Effector memory CD4-positive, alpha-beta T cell (primary cell): ENCODE results near the gene NTMT2.

ENCODE experiments used
- DNase-seq, 3 donors: peaks; one replicate each; pipeline ENCODE4 v3.0.0-alpha.2; 2020
- H3K27ac ChIP-seq: 2 replicates; pipeline ENCODE4 v1.7.0; 2013; ENCODE audit warnings: mild to moderate bottlenecking, low read length, moderate library complexity; ENCODE audit not compliant: insufficient read depth, poor library complexity, severe bottlenecking
- H3K27me3 ChIP-seq: replicated peaks from 2 replicates; pipeline ENCODE4 v1.7.0; 2013; ENCODE audit warnings: mild to moderate bottlenecking, low read length; ENCODE audit not compliant: insufficient read depth, control insufficient read depth, poor library complexity, severe bottlenecking
- H3K36me3 ChIP-seq: 2 replicates; pipeline ENCODE4 v1.7.0; 2013; ENCODE audit warnings: mild to moderate bottlenecking, low read length, moderate library complexity; ENCODE audit not compliant: control insufficient read depth, insufficient read depth
- H3K4me1 ChIP-seq: 2 replicates; pipeline ENCODE4 v1.7.0; 2013; ENCODE audit warnings: low read length, mild to moderate bottlenecking; ENCODE audit not compliant: control insufficient read depth, insufficient read depth, poor library complexity, severe bottlenecking
- H3K4me3 ChIP-seq: 2 replicates; pipeline ENCODE4 v1.7.0; 2013; ENCODE audit warnings: low read length, low read depth, mild to moderate bottlenecking; ENCODE audit not compliant: insufficient read depth, poor library complexity, severe bottlenecking
- H3K9me3 ChIP-seq: 2 replicates; pipeline ENCODE4 v1.7.0; 2013; ENCODE audit warnings: mild to moderate bottlenecking, low read length, moderate library complexity; ENCODE audit not compliant: control insufficient read depth

The NTMT2 gene

DNA sequence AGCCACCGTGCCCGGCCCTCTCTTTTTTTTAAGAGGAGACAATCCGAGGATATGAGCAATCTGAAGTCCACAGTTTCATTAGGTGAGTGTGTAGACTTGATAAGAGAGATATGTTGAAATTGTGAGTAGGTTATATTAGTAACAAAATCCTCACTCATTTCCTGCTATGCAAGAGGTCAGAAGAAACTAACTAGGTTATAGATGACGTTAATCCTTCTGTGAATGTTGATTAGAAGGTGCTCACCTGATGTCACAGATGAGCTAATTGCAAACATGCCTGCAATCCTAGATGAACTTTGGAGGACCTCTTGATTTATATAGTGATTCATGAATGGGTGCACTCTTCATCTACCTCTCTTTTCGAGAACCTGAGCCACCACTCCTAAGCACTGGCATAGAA, 29.3 kb downstream of the NTMT2 start:
- no peak for DNase-seq
- H3K27ac ChIP-seq, result no peak overlapping the region

DNA sequence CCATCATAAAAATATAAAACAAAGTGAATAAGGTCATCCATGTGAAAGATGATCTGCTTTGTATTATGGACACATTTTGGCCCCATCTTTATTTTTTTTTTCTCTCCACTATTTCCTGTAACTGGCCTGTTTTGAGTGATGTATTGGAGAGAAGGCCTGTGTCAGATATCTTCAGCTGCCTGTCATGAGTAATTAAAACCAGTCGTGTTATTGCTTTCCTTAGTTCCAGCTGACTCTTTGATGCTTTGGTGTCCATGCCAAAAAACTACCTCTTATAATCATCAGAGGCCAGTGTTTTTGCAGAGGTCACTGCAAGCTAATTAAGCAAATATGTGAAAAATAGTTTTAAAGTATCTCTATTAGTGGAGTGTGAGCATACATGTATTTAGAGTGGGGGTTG, 29.7 kb downstream of the NTMT2 start:
- Histone ChIP-seq H3K9me3 (no peaks in the 10 kb centered on the region), H3K27me3 (no peaks in the 10 kb centered on the region)

More for the DNA sequence above, 29.3 kb downstream of the NTMT2 start:
- H3K4me3 ChIP-seq, result no peak overlapping the region
- H3K9me3 ChIP-seq, result no peaks in the 10 kb centered on the region
- no peaks in the 10 kb centered on the region for H3K4me1 ChIP-seq
- H3K27me3 ChIP-seq, result no peaks in the 10 kb centered on the region
- H3K36me3 ChIP-seq, result no peaks in the 10 kb centered on the region

DNA sequence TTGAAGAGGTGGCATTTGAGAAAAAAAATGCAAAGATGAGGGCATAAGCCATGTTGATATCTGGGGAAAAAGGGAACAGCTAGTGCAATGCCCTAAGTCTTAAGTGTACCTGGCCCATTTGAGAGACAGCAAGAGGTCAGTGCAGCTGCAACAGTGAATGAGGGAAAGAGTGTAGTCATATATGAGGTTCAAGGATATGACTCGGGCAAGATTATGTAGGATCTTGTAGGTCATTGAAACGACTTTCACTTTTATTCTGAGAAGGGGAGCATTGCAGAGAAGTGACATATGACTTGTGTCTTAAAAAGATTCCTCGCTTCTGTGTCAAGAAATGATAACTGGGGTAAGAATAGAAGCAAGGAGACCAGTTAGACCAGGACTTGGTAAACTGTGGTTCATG, 31.0 kb downstream of the NTMT2 start:
- no peak overlapping the region for H3K4me3 ChIP-seq
- no peaks in the 10 kb centered on the region for H3K9me3 ChIP-seq
- H3K36me3 ChIP-seq, result no peaks in the 10 kb centered on the region
- H3K4me1 ChIP-seq, result no peaks in the 10 kb centered on the region
- no peaks in the 10 kb centered on the region for H3K27me3 ChIP-seq
- H3K27ac ChIP-seq, result no peak overlapping the region
- no peak for DNase-seq

More for the DNA sequence above, 29.7 kb downstream of the NTMT2 start:
- no peak for DNase-seq
- Histone ChIP-seq H3K27ac (no peak overlapping the region), H3K4me1 (no peaks in the 10 kb centered on the region), H3K36me3 (no peaks in the 10 kb centered on the region), H3K4me3 (no peak overlapping the region)

DNA sequence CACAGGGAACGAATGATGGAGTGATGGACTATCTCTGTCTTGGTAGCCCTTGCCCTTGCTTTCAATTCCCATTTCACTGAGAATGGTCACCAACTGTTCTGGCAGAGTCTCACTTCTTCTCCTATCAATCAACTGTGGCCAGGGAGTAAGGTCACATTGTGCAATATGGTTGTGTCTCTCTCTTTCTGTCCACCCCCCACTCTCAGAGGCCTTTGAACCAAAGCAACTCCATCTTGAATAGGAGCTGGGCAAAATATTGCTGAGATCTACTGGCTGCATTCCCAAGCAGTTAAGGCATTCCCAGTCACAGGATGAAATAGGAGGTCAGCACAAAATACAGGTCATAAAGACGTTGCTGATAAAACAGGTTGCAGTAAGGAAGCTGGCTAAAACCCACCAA, 36.7 kb downstream of the NTMT2 start:
- H3K36me3 ChIP-seq, result no peaks in the 10 kb centered on the region
- H3K27ac ChIP-seq, result no peak overlapping the region
- H3K27me3 ChIP-seq, result no peaks in the 10 kb centered on the region
- H3K4me3 ChIP-seq, result no peak overlapping the region
- no peaks in the 10 kb centered on the region for H3K9me3 ChIP-seq
- no peaks in the 10 kb centered on the region for H3K4me1 ChIP-seq
- no peak for DNase-seq

DNA sequence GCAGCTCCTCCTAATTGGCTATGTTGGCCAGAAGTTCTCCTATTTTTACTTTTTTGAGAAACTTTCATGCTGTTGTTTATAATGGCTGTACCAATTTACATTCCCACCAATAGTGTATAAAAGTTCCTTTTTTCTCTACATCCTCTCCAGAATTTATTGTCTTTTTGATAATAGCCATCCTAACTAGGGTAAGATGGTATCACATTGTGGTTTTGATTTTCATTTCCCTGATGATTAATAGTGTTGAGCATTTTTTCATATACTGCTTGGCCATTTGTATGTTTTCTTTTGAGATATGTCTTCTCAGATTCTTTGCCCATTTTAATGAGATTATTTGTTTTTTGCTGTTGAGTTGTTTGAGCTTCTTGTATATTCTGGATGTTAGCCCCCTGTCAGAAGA, 46.8 kb downstream of the NTMT2 start:
- DNase-seq, result no peak
- H3K36me3 ChIP-seq, result no peaks in the 10 kb centered on the region
- H3K9me3 ChIP-seq, result no peaks in the 10 kb centered on the region

DNA sequence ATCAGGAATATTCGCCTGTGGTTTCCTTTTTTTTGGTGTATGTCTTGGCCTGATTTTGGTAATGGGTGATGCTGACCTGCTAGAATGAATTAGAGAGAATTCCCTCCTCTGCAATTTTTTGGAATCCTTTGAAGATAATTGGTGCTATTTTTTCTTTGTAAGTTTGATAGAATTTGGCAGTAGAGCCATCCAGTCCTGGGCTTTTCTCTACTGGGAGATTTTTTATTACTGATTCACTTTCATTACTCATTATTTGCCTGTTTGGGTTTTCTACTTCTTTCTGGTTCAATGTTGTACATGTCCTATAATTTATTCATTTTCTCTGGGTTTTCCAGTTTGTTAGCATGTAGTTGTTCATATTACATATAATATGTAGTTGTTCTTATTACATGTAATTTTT, 48.7 kb downstream of the NTMT2 start:
- Histone ChIP-seq H3K9me3 (no peaks in the 10 kb centered on the region), H3K4me1 (no peaks in the 10 kb centered on the region), H3K4me3 (no peak overlapping the region), H3K27me3 (peaks cover 6% of the 10 kb centered on the region), H3K27ac (no peak overlapping the region), H3K36me3 (no peaks in the 10 kb centered on the region)
- no peak for DNase-seq

More for the DNA sequence above, 46.8 kb downstream of the NTMT2 start:
- H3K4me3 ChIP-seq, result no peak overlapping the region
- no peaks in the 10 kb centered on the region for H3K4me1 ChIP-seq
- H3K27me3 ChIP-seq, result peaks cover 6% of the 10 kb centered on the region
- no peak overlapping the region for H3K27ac ChIP-seq

DNA sequence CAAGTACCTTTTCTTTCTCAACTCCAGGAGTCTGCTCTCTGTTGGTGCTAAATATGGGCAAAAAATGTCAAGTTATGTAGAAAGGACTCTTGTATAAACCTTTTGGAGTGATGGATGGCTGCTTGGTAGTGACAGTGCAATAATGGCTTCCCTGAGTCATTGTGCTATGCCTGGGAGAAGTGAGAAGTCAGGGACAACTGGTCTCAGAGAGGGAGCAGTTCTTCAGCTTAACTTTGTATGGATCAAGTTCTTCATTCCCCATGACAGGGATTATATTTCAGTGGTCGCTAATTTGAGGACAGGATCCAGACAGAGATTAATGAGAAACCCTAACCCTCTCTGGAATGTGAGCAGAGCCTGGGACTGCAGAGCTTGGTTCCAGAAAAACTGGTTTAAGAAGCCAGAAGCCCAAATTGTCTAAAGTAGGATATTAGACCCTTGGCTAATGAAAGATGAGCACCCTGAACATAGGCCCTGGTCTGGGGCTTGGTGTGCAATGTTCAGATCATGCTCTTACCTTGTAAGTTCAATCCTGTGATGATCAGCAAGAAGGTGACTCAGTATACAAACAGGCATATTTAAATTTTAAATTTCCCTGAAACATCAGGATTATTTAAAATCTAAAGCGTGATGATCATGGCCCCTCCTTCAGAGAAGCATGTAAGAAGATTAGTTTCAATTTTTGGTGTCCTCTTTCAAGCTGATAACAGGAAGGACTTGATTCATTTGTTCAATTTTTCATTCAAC, 50.9 kb downstream of the NTMT2 start:
- H3K4me1 ChIP-seq, result no peaks in the 10 kb centered on the region
- no peak for DNase-seq
- H3K36me3 ChIP-seq, result no peaks in the 10 kb centered on the region
- peaks cover 6% of the 10 kb centered on the region for H3K27me3 ChIP-seq
- H3K4me3 ChIP-seq, result no peak overlapping the region
- no peaks in the 10 kb centered on the region for H3K9me3 ChIP-seq
- H3K27ac ChIP-seq, result no peak overlapping the region

DNA sequence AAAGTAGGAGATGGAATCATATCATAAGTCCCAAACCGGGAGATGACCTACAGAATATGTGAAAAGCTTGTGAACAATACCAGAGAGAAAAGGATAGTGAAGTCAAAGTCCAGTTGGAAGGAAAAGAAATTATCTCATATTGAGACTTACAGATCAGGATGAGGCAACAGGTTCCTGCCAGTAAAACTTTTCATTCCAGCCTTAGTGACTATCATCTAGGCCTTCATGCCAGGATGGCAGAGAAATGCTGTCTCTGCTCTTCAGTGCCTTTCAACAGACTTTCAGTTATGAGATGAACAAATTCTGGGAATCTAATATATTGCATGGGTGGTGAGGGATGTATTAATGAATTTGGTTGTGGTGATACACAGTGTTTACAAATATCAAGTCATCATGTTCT, 52.3 kb downstream of the NTMT2 start:
- peaks cover 6% of the 10 kb centered on the region for H3K27me3 ChIP-seq
- no peaks in the 10 kb centered on the region for H3K36me3 ChIP-seq
- H3K9me3 ChIP-seq, result no peaks in the 10 kb centered on the region
- H3K4me1 ChIP-seq, result no peaks in the 10 kb centered on the region
- H3K4me3 ChIP-seq, result no peak overlapping the region
- no peak for DNase-seq
- H3K27ac ChIP-seq, result no peak overlapping the region

DNA sequence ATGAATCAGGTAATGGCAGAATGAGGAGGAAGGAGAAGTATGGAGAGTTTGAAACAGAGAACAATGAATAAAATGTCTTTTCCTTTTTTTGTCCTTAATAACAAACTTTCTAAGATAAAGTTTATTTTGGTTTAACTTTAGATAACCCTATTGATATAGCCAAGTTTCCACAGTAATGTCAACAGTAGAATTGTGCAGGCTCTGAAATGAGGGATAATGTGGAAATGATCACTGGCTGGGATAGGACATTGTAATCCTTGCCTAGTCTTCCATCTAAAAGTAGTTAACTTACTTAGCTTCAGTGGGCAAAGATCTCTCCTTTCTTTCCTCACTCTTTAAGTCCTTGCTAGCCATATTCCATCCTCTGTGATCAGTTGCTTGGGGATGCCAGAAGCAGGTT, 52.8 kb downstream of the NTMT2 start:
- H3K9me3 ChIP-seq, result no peaks in the 10 kb centered on the region
- peaks cover 6% of the 10 kb centered on the region for H3K27me3 ChIP-seq
- no peak for DNase-seq
- no peak overlapping the region for H3K27ac ChIP-seq
- H3K36me3 ChIP-seq, result no peaks in the 10 kb centered on the region
- no peaks in the 10 kb centered on the region for H3K4me1 ChIP-seq
- no peak overlapping the region for H3K4me3 ChIP-seq

DNA sequence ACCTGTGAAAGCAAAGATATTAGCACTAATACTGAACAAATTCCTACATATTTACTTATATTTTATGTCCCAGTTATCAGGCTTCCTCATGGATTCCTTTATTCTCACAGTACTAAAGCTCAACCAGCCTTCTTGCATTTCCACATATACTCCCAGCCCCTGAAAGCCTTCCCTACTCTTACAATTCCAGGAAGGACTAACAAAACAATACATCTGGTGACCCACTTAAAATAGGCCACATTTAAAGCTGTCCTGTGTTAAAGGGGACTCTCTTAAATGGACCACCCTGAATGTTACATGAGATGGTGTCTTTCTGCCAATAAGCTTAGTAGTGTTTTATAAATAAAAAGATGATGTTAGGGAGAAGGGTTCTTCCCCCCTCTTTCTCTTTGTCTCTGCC, 54.4 kb downstream of the NTMT2 start:
- Histone ChIP-seq H3K4me1 (no peaks in the 10 kb centered on the region), H3K27me3 (peaks cover 6% of the 10 kb centered on the region), H3K27ac (no peak overlapping the region), H3K9me3 (no peaks in the 10 kb centered on the region), H3K36me3 (no peaks in the 10 kb centered on the region), H3K4me3 (no peak overlapping the region)
- DNase-seq, result no peak
